ENCODE measurements around the gene COPG1. TPM values are rescaled to one million over a fixed set of nuclear protein-coding genes. Genes with fewer than 3 reads are reported as not detected.

The COPG1 gene
- total RNA-seq, 3 donors from 2014 or later (not counting 1 experiment from before 2014, with no cell fraction given), result 127 to 141 (median 135) TPM

DNA sequence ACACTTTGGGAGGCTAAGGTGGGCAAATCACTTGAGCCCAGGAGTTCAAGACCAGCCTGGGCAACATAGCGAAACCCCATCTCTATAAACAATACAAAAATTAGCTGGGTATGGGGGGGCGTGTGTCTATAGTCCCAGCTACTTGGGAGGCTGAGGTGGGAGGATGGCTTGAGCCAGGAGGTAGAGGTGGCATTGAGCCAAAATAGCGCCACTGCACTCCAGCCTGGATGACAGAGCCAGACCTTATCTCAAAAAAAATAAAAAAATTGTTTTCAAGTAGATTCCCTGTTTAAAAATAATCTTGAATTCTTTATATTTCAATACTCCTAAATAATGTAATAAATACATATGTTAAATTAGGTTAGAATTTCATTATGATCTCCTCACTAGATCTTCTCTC, 39.0 kb downstream of the COPG1 start:
- TF ChIP-seq, protein P1, sequence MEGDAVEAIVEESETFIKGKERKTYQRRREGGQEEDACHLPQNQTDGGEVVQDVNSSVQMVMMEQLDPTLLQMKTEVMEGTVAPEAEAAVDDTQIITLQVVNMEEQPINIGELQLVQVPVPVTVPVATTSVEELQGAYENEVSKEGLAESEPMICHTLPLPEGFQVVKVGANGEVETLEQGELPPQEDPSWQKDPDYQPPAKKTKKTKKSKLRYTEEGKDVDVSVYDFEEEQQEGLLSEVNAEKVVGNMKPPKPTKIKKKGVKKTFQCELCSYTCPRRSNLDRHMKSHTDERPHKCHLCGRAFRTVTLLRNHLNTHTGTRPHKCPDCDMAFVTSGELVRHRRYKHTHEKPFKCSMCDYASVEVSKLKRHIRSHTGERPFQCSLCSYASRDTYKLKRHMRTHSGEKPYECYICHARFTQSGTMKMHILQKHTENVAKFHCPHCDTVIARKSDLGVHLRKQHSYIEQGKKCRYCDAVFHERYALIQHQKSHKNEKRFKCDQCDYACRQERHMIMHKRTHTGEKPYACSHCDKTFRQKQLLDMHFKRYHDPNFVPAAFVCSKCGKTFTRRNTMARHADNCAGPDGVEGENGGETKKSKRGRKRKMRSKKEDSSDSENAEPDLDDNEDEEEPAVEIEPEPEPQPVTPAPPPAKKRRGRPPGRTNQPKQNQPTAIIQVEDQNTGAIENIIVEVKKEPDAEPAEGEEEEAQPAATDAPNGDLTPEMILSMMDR (IDR thresholded peaks at IDR 0.05), result no peak
- DNase-seq (no peak), ATAC-seq (no peak)
- no peak overlapping the region for H3K4me3 ChIP-seq (ENCODE audit: low read length)
- Mint-ChIP-seq H3K9me3 (no peaks in the 10 kb centered on the region), H3K27me3 (ENCODE audit: low read depth in 2 of 2) (no peaks in the 10 kb centered on the region), H3K4me3 (no peak overlapping the region), H3K4me1 (no peaks in the 10 kb centered on the region), H3K27ac (no peak overlapping the region), H3K36me3 (peaks cover 6% of the 10 kb centered on the region)
- no peaks in the 10 kb centered on the region for H3K9me3 ChIP-seq (ENCODE audit: control insufficient read depth, insufficient read depth, low read length)
- 100% methylated on average over 2 of the region's 3 CpGs for WGBS (ENCODE audit: insufficient coverage)
- no peak overlapping the region for H3K27ac ChIP-seq (ENCODE audit: low read length)
- no peaks in the 10 kb centered on the region for H3K27me3 ChIP-seq (ENCODE audit: control insufficient read depth, insufficient read depth, low read length)
- intact Hi-C loops (cut with micrococcal nuclease), result no loop called here
- H3K4me1 ChIP-seq (ENCODE audit: control insufficient read depth, insufficient read depth, low read length), result no peaks in the 10 kb centered on the region
- peaks cover 38% of the 10 kb centered on the region for H3K36me3 ChIP-seq (ENCODE audit: control insufficient read depth, insufficient read depth, low read length)

DNA sequence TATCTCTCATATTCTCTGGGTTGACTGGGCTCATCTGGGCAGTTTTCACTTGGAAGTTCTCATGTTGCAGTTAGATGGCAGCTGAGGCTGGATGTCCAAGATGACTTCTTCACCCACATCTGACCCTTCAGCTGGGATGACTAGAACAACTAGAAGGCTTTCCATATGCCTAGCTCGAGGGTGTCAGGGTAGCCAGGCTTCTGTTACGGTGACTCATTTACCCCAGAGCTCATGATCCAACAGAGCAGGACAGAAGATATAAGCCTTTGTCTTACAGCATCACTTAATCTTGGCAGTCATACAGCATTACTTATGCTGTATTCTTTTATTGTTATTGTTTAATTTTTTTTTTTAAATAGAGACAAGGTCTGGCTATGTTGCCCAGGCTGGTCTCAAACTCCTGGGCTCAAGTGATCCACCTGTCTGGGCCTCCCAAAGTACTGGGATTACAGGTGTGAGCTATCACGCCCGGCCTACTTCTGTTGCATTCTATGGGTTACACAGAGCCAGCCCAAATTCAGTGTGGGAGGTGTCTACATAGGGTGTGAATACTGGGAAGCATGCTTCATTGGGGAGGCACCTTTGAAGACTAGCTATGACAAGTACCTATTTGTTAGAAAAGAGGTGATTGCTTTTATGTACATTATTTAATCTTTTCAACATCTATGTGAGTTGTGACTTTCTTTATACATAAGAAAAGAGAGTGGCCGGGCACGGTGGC, 40.0 kb downstream of the COPG1 start:
- H3K36me3 ChIP-seq (ENCODE audit: control insufficient read depth, insufficient read depth, low read length), result peaks cover 41% of the 10 kb centered on the region
- no peaks in the 10 kb centered on the region for H3K4me1 ChIP-seq (ENCODE audit: control insufficient read depth, insufficient read depth, low read length)
- DNase-seq (no peak), ATAC-seq (no peak)
- H3K27me3 ChIP-seq (ENCODE audit: control insufficient read depth, insufficient read depth, low read length), result no peaks in the 10 kb centered on the region
- no peaks in the 10 kb centered on the region for H3K4me1 Mint-ChIP-seq
- intact Hi-C loops (cut with micrococcal nuclease), result no loop called here
- no peak overlapping the region for H3K27ac ChIP-seq (ENCODE audit: low read length)
- H3K9me3 Mint-ChIP-seq, result no peaks in the 10 kb centered on the region
- TF ChIP-seq, protein P1 (IDR thresholded peaks at IDR 0.05), result no peak
- peaks cover 6% of the 10 kb centered on the region for H3K36me3 Mint-ChIP-seq
- no peaks in the 10 kb centered on the region for H3K9me3 ChIP-seq (ENCODE audit: control insufficient read depth, insufficient read depth, low read length)
- no peak overlapping the region for H3K27ac Mint-ChIP-seq
- no peaks in the 10 kb centered on the region for H3K27me3 Mint-ChIP-seq (ENCODE audit: low read depth in 2 of 2)
- WGBS (ENCODE audit: insufficient coverage), result 87% methylated on average over 4 of the region's 6 CpGs
- no peak overlapping the region for H3K4me3 ChIP-seq (ENCODE audit: low read length)
- H3K4me3 Mint-ChIP-seq, result no peak overlapping the region

DNA sequence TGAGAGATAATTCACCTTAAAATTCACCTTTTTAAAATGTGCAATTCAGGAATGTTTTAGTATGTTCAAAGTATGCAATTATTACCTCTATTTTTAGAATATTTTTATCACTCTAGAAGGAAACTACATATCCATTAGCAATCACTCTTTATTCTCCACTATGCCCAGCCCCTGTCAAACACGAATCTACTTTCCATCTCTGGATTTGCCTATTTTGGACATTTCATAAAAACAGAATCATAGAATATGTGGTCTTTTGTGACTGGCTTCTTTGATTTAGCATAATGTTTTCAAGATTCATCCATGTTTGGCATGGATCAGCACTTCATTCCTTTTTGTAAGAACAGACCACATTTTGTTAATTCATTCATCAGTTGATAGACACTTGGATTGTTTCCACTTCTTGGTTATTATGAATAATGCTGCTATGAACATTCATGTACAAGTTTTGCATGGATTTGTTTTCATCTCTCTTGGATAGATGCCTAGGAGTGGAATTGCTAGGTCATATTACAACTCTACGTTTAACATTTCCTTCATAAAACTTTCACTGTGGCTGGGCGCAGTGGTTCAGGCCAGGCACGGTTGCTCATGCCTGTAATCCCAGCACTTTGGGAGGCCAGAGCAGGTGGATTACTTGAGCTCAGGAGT, 42.0 kb downstream of the COPG1 start:
- H3K4me1 Mint-ChIP-seq, result peaks cover 0 to 5% of the 10 kb centered on the region in 2 donors
- H3K27me3 Mint-ChIP-seq (ENCODE audit: low read depth in 2 of 2), result no peaks in the 10 kb centered on the region
- peaks cover 18% of the 10 kb centered on the region for H3K36me3 Mint-ChIP-seq
- H3K4me1 ChIP-seq (ENCODE audit: control insufficient read depth, insufficient read depth, low read length), result no peaks in the 10 kb centered on the region
- H3K27me3 ChIP-seq (ENCODE audit: control insufficient read depth, insufficient read depth, low read length), result no peaks in the 10 kb centered on the region
- DNase-seq, result no peak
- H3K4me3 ChIP-seq (ENCODE audit: low read length), result no peak overlapping the region
- 91% methylated on average over 3 of the region's 4 CpGs for WGBS (ENCODE audit: insufficient coverage)
- no peaks in the 10 kb centered on the region for H3K9me3 Mint-ChIP-seq
- H3K9me3 ChIP-seq (ENCODE audit: control insufficient read depth, insufficient read depth, low read length), result no peaks in the 10 kb centered on the region
- TF ChIP-seq, protein P1 (IDR thresholded peaks at IDR 0.05), result no peak
- ATAC-seq, result no peak
- peaks cover 43% of the 10 kb centered on the region for H3K36me3 ChIP-seq (ENCODE audit: control insufficient read depth, insufficient read depth, low read length)
- H3K4me3 Mint-ChIP-seq, result no peak overlapping the region
- intact Hi-C loops (cut with micrococcal nuclease), result no loop called here
- H3K27ac Mint-ChIP-seq, result no peak overlapping the region
- no peak overlapping the region for H3K27ac ChIP-seq (ENCODE audit: low read length)
